Suprapubic skin (tissue), 4 donors: ENCODE results near the gene SLC6A11. TPM values are rescaled to one million over a fixed set of nuclear protein-coding genes. Genes with fewer than 3 reads are reported as not detected.

ENCODE experiments used
- DNase-seq, 2 donors: peaks; one replicate each; pipeline ENCODE4 v3.0.0-alpha.2; 2019; ENCODE audit warnings: low spot score in 2 of 2
- H3K27ac ChIP-seq: fragments of 200-600 bp; sonication (generic); one replicate; pipeline ENCODE4 v1.5.1; 2019
- H3K27me3 ChIP-seq: fragments of 200-600 bp; sonication (generic); one replicate; pipeline ENCODE4 v1.5.1; 2019
- H3K36me3 ChIP-seq: fragments of 200-600 bp; sonication (generic); one replicate; pipeline ENCODE4 v1.5.1; 2019
- H3K4me1 ChIP-seq: fragments of 200-600 bp; sonication (generic); one replicate; pipeline ENCODE4 v1.5.1; 2019
- H3K4me3 ChIP-seq: fragments of 200-600 bp; sonication (generic); one replicate; pipeline ENCODE4 v1.5.1; 2019; ENCODE audit warnings: mild to moderate bottlenecking
- H3K9me3 ChIP-seq: fragments of 200-600 bp; sonication (generic); one replicate; pipeline ENCODE4 v1.5.1; 2019
- EP300 ChIP-seq: sonication (generic); formaldehyde crosslinking; IDR thresholded peaks from one replicate; pipeline ENCODE4 v1.6.1; 2017; ENCODE audit warnings: antibody characterized with exemption
- POLR2A ChIP-seq, 2 donors: fragments of 450-650 bp; IDR thresholded peaks; one replicate each; pipeline ENCODE4 v1.6.1; 2017; ENCODE audit warnings: antibody characterized with exemption in 2 of 2, mild to moderate bottlenecking in 2 of 2, moderate library complexity in 2 of 2
- POLR2AphosphoS5 ChIP-seq, 3 donors: sonication (generic); formaldehyde crosslinking; IDR thresholded peaks; one replicate each; pipeline ENCODE4 v1.6.1; 2017; ENCODE audit warnings: antibody characterized with exemption in 3 of 3
- WGBS: methylation state at CpG from one replicate; pipeline ENCODE4 v1.1.5; 2018; 5-methylcytosine and 5-hydroxymethylcytosine counted together
- total RNA-seq, 4 donors: library from RNA; depleted of rRNA; stranded (reverse); fragments of >200 nt; gene quantifications; one replicate each; pipeline ENCODE4 v1.1.0, GENCODE V29; 2016
- TF ChIP-seq, protein P1 (sequence below), 2 donors: fragments of 200-600 bp in 1 of 2; fragments of 450-650 bp in 1 of 2; sonication (generic) in 1 of 2; IDR thresholded peaks; one replicate each; pipeline ENCODE4 v1.5.1; 2016 to 2019; ENCODE audit warnings: antibody characterized with exemption in 2 of 2, mild to moderate bottlenecking in 1 of 2, moderate library complexity in 1 of 2

SLC6A11 gene
- total RNA-seq, 4 donors from 2014 or later: 4.3 to 7.9 (median 6.2) TPM

DNA sequence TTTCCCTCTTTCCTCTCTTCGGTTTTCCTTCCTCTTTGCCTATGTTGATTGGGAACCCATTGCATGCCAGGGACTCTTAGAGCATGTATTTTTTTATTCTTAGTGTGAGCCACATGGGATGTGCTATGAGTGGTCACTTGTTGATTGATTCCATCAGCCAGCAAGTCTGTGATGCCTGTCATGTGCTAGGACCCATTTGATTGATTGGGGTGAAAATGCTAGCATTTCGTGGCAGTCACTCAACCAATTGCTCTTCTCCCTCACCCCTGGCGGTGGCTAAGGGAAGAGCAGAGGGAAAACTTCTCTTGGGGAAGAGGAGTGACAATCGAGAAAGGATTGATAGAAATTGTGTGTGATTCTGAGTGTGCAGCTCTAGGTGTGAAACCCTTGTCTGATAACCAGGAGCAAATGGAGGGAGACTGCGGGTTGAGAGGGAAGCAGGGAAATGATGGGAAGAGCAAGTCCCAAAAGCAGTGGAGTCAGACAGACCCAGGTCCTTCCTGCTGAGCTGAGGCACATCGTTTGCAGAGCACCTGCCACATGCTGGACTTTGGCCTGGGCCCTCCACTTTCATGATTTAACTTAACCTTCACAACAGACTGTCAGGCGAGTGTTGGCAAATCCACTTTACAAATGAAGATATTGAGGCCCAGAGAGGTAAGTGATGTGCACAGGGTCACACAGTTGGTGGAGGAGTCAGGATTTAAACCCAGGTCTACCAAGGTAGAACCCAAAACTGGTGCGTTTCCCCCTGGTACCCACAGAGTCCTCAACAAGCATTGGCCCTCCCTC lies 40.0 kb downstream of the SLC6A11 start:
- 69% methylated on average over 8 of the region's 8 CpGs for WGBS
- no peaks in the 10 kb centered on the region for H3K9me3 ChIP-seq
- peaks cover 9% of the 10 kb centered on the region for H3K27me3 ChIP-seq
- H3K36me3 ChIP-seq: no peaks in the 10 kb centered on the region
- no peak overlapping the region for H3K27ac ChIP-seq
- no peaks in the 10 kb centered on the region for H3K4me1 ChIP-seq
- TF ChIP-seq EP300: no peak
- no peak for TF ChIP-seq POLR2AphosphoS5 (IDR thresholded peaks at IDR 0.05)
- TF ChIP-seq POLR2A (IDR thresholded peaks at IDR 0.05): no peak
- TF ChIP-seq, protein P1, sequence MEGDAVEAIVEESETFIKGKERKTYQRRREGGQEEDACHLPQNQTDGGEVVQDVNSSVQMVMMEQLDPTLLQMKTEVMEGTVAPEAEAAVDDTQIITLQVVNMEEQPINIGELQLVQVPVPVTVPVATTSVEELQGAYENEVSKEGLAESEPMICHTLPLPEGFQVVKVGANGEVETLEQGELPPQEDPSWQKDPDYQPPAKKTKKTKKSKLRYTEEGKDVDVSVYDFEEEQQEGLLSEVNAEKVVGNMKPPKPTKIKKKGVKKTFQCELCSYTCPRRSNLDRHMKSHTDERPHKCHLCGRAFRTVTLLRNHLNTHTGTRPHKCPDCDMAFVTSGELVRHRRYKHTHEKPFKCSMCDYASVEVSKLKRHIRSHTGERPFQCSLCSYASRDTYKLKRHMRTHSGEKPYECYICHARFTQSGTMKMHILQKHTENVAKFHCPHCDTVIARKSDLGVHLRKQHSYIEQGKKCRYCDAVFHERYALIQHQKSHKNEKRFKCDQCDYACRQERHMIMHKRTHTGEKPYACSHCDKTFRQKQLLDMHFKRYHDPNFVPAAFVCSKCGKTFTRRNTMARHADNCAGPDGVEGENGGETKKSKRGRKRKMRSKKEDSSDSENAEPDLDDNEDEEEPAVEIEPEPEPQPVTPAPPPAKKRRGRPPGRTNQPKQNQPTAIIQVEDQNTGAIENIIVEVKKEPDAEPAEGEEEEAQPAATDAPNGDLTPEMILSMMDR (IDR thresholded peaks at IDR 0.05): no peak
- no peak overlapping the region for H3K4me3 ChIP-seq
- DNase-seq: no peak

GRCh38 chr3:10857235-10857634 lies 41.2 kb downstream of the SLC6A11 start:
- WGBS: 95% methylated on average over 2 of the region's 2 CpGs
- TF ChIP-seq, protein P1 (IDR thresholded peaks at IDR 0.05): no peak
- TF ChIP-seq POLR2AphosphoS5 (IDR thresholded peaks at IDR 0.05) (no peak), EP300 (no peak), POLR2A (IDR thresholded peaks at IDR 0.05) (no peak)
- Histone ChIP-seq H3K27ac (no peak overlapping the region), H3K9me3 (no peaks in the 10 kb centered on the region), H3K4me3 (no peak overlapping the region), H3K27me3 (peaks cover 9% of the 10 kb centered on the region), H3K4me1 (no peaks in the 10 kb centered on the region), H3K36me3 (no peaks in the 10 kb centered on the region)
- no peak for DNase-seq

DNA sequence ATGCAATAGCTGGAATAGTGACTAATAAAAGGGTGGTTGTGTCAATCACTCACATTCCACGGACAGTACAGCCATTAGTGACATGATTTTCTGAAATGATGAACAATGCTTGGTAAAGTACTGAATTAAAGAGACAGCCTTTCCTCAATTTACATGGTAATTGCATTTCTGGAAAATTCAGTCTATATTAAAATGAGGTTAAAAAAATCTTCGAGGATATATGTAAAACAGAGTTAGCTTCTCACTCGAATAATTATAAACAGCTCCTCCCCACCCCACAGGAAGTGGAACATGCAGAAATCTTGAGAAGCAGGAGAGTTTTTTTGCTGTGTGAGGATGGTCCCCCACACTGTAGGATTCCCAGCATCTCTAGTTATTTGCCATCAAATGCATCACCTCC lies 42.1 kb downstream of the SLC6A11 start:
- H3K27ac ChIP-seq: no peak overlapping the region
- H3K27me3 ChIP-seq: peaks cover 4% of the 10 kb centered on the region
- no peaks in the 10 kb centered on the region for H3K36me3 ChIP-seq
- H3K4me3 ChIP-seq: no peak overlapping the region
- no peak for DNase-seq
- H3K4me1 ChIP-seq: no peaks in the 10 kb centered on the region
- TF ChIP-seq POLR2AphosphoS5 (IDR thresholded peaks at IDR 0.05) (no peak), EP300 (no peak), POLR2A (IDR thresholded peaks at IDR 0.05) (no peak)
- TF ChIP-seq, protein P1 (IDR thresholded peaks at IDR 0.05): no peak
- no peaks in the 10 kb centered on the region for H3K9me3 ChIP-seq
- 62% methylated on average over 3 of the region's 3 CpGs for WGBS

DNA sequence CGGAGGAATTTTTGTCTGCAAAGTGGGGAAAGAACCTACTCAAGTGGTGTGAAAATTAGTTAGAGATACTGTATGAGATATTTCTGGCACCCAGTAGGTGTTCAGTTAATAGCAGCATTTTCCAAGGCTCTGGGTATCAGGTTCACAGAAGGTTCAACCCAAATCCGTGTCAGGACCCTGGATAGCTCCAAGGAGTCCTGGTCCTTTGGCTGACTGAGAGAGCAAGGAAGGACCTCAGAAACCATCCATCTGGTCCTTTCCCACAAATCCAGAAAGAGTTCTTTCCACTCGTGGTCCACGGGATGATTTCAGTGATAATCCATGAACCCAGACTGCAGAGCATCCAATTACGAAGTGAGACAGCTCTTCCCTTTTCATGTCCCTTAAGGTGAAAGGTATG lies 51.4 kb downstream of the SLC6A11 start:
- no peak for TF ChIP-seq POLR2A (IDR thresholded peaks at IDR 0.05)
- no peak for TF ChIP-seq EP300
- TF ChIP-seq, protein P1 (IDR thresholded peaks at IDR 0.05): no peak
- no peak for TF ChIP-seq POLR2AphosphoS5 (IDR thresholded peaks at IDR 0.05)
- Histone ChIP-seq H3K4me1 (no peaks in the 10 kb centered on the region), H3K4me3 (no peak overlapping the region), H3K9me3 (no peaks in the 10 kb centered on the region), H3K27me3 (peaks cover 13% of the 10 kb centered on the region), H3K27ac (no peak overlapping the region), H3K36me3 (no peaks in the 10 kb centered on the region)
- WGBS: 49% methylated on average over 5 of the region's 5 CpGs
- no peak for DNase-seq

DNA sequence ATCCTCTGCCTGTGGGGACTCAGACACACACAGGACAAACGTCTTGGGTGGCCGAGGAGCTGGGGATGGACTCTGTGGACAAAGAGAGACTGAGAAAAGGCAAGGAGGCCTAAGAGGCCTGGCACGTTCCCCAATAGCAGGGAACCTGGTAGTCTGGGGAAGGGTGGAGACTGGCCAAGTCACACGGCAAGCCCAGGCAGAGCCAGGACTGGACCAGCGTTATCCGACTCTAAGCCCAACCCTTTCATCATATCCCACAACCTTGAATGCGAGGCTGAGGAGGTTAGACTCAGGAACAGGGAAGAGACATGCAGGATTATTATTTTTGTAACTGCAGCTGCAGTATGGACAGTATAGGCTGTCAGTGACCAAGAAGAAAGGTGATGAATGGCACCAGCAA lies 53.4 kb downstream of the SLC6A11 start:
- no peaks in the 10 kb centered on the region for H3K36me3 ChIP-seq
- TF ChIP-seq, protein P1 (IDR thresholded peaks at IDR 0.05): no peak
- H3K27ac ChIP-seq: no peak overlapping the region
- no peak overlapping the region for H3K4me3 ChIP-seq
- H3K4me1 ChIP-seq: no peaks in the 10 kb centered on the region
- peaks cover 7% of the 10 kb centered on the region for H3K27me3 ChIP-seq
- DNase-seq: no peak
- no peaks in the 10 kb centered on the region for H3K9me3 ChIP-seq
- 67% methylated on average over 7 of the region's 7 CpGs for WGBS
